H9 (cell line): ENCODE measurements around the gene ADAM23. TPM values are rescaled to one million over a fixed set of nuclear protein-coding genes. Genes with fewer than 3 reads are reported as not detected.

Source experiments
- DNase-seq: peaks from one replicate; pipeline ENCODE4 v3.0.0-alpha.2; 2017
- H2AFZ ChIP-seq: one replicate; pipeline ENCODE4 v1.6.1; 2013; ENCODE audit warnings: mild to moderate bottlenecking, low read length, control low read depth, moderate library complexity
- H2AK5ac ChIP-seq: 2 replicates; pipeline ENCODE4 v1.6.1; 2013; ENCODE audit warnings: low read length, control low read depth, mixed read lengths; ENCODE audit not compliant: insufficient read length
- H2BK120ac ChIP-seq: one replicate; pipeline ENCODE4 v1.6.1; 2013; ENCODE audit warnings: low read depth, mild to moderate bottlenecking, low read length, control low read depth, inconsistent platforms; ENCODE audit not compliant: poor library complexity, severe bottlenecking
- H2BK12ac ChIP-seq: 2 replicates; pipeline ENCODE4 v1.6.1; 2013; ENCODE audit warnings: low read length, control low read depth, mixed read lengths, low read depth; ENCODE audit not compliant: insufficient read length
- H2BK15ac ChIP-seq: 2 replicates; pipeline ENCODE4 v1.6.1; 2013; ENCODE audit warnings: low read depth, low read length, control low read depth
- H2BK20ac ChIP-seq: one replicate; pipeline ENCODE4 v1.6.1; 2013; ENCODE audit warnings: low read depth, mild to moderate bottlenecking, low read length, control low read depth, inconsistent platforms; ENCODE audit not compliant: poor library complexity, severe bottlenecking
- H2BK5ac ChIP-seq: 2 replicates; pipeline ENCODE4 v1.6.1; 2013; ENCODE audit warnings: low read length, control low read depth, mixed read lengths; ENCODE audit not compliant: insufficient read length
- H3K14ac ChIP-seq: 2 replicates; pipeline ENCODE4 v1.6.1; 2013; ENCODE audit warnings: low read length, control low read depth; ENCODE audit not compliant: insufficient read depth
- H3K18ac ChIP-seq: 2 replicates; pipeline ENCODE4 v1.6.1; 2013; ENCODE audit warnings: low read depth, mild to moderate bottlenecking, mixed read lengths, low read length, control low read depth; ENCODE audit not compliant: insufficient read length
- H3K23ac ChIP-seq: 2 replicates; pipeline ENCODE4 v1.6.1; 2013; ENCODE audit warnings: low read length, control low read depth, mixed read lengths, low read depth; ENCODE audit not compliant: insufficient read length
- H3K23me2 ChIP-seq: 2 replicates; pipeline ENCODE4 v1.6.1; 2013; ENCODE audit warnings: low read depth, mild to moderate bottlenecking, mixed read lengths, low read length, control low read depth; ENCODE audit not compliant: insufficient read length, poor library complexity, severe bottlenecking
- H3K27ac ChIP-seq: 2 replicates; pipeline ENCODE4 v1.5.1; 2013; ENCODE audit warnings: low read length, control low read depth, mixed read lengths, low read depth; ENCODE audit not compliant: insufficient read length
- H3K27me3 ChIP-seq: 2 replicates; pipeline ENCODE4 v1.6.1; 2013; ENCODE audit warnings: low read length, control low read depth, inconsistent platforms; ENCODE audit not compliant: insufficient read depth
- H3K4ac ChIP-seq: 2 replicates; pipeline ENCODE4 v1.6.1; 2013; ENCODE audit warnings: low read depth, mild to moderate bottlenecking, control low read depth, inconsistent platforms, low read length, moderate library complexity
- H3K4me1 ChIP-seq: 2 replicates; pipeline ENCODE4 v1.6.1; 2013; ENCODE audit warnings: low read length, control low read depth, inconsistent platforms; ENCODE audit not compliant: insufficient read depth
- H3K4me2 ChIP-seq: 2 replicates; pipeline ENCODE4 v1.6.1; 2013; ENCODE audit warnings: low read length, control low read depth, mixed read lengths; ENCODE audit not compliant: insufficient read length, insufficient read depth
- H3K56ac ChIP-seq: 2 replicates; pipeline ENCODE4 v1.6.1; 2013; ENCODE audit warnings: low read depth, mild to moderate bottlenecking, mixed read lengths, low read length, control low read depth; ENCODE audit not compliant: insufficient read length
- H3K79me1 ChIP-seq: 2 replicates; pipeline ENCODE4 v1.6.1; 2013; ENCODE audit warnings: low read depth, mild to moderate bottlenecking, moderate library complexity, low read length, control low read depth, inconsistent platforms; ENCODE audit not compliant: insufficient read depth, poor library complexity, severe bottlenecking
- H3K79me2 ChIP-seq: 2 replicates; pipeline ENCODE4 v1.6.1; 2013; ENCODE audit warnings: low read length, control low read depth, inconsistent platforms; ENCODE audit not compliant: insufficient read depth
- H3K9ac ChIP-seq: 2 replicates; pipeline ENCODE4 v1.6.1; 2013; ENCODE audit warnings: low read length, control low read depth, mixed read lengths; ENCODE audit not compliant: insufficient read length; ENCODE audit errors: extremely low read depth
- H3K9me3 ChIP-seq: one replicate; pipeline ENCODE4 v1.6.1; 2013; ENCODE audit warnings: low read depth, low read length, inconsistent platforms; ENCODE audit not compliant: control insufficient read depth
- H3T11ph ChIP-seq: one replicate; pipeline ENCODE4 v1.6.1; 2013; ENCODE audit warnings: mild to moderate bottlenecking, low read length, control low read depth, inconsistent platforms
- H4K20me1 ChIP-seq: one replicate; pipeline ENCODE4 v1.6.1; 2013; ENCODE audit not compliant: control insufficient read depth, insufficient read length, insufficient read depth
- H4K5ac ChIP-seq: 2 replicates; pipeline ENCODE4 v1.6.1; 2013; ENCODE audit warnings: low read depth, mild to moderate bottlenecking, mixed read lengths, low read length, control low read depth; ENCODE audit not compliant: insufficient read length
- H4K8ac ChIP-seq: replicated peaks from 2 replicates; pipeline ENCODE4 v1.6.1; 2013; ENCODE audit warnings: low read length, control low read depth, mixed read lengths, low read depth; ENCODE audit not compliant: insufficient read length
- H4K91ac ChIP-seq: 2 replicates; pipeline ENCODE4 v1.6.1; 2013; ENCODE audit warnings: low read depth, mild to moderate bottlenecking, moderate library complexity, mixed read lengths, low read length, control low read depth; ENCODE audit not compliant: insufficient read length
- H3K27ac Mint-ChIP-seq, 3 experiments: 2 replicates in 2 of 3; 3 replicates in 1 of 3; pipeline ENCODE4 v1.8.0; 2020 to 2021; ENCODE audit warnings: mixed read lengths in 3 of 3, mild to moderate bottlenecking in 1 of 3, moderate library complexity in 1 of 3
- H3K27me3 Mint-ChIP-seq: 2 replicates; pipeline ENCODE4 v1.8.0; 2021; ENCODE audit warnings: low read depth, mild to moderate bottlenecking, moderate library complexity, mixed read lengths
- H3K36me3 Mint-ChIP-seq, 3 experiments: 2 replicates in 2 of 3; 3 replicates in 1 of 3; pipeline ENCODE4 v1.8.0; 2020 to 2021; ENCODE audit warnings: low read depth in 3 of 3, mixed read lengths in 3 of 3; ENCODE audit not compliant: insufficient read depth in 1 of 3
- H3K4me1 Mint-ChIP-seq, 2 experiments: 2 replicates each; pipeline ENCODE4 v1.8.0; 2020; ENCODE audit warnings: mixed read lengths in 2 of 2
- H3K4me3 Mint-ChIP-seq, 2 experiments: 2 replicates in 1 of 2; 3 replicates in 1 of 2; pipeline ENCODE4 v1.8.0; 2020 to 2021; ENCODE audit warnings: mild to moderate bottlenecking in 2 of 2, mixed read lengths in 2 of 2, moderate library complexity in 1 of 2
- H3K9me3 Mint-ChIP-seq, 2 experiments: 2 replicates in 1 of 2; 3 replicates in 1 of 2; pipeline ENCODE4 v1.8.0; 2020; ENCODE audit warnings: mild to moderate bottlenecking in 2 of 2, mixed read lengths in 2 of 2, moderate library complexity in 1 of 2
- WGBS: extraction: QIAGEN DNeasy Blood & Tissue Kit; methylation state at CpG from one replicate; pipeline ENCODE4 v1.1.7; 2013; ENCODE audit warnings: missing lambda C conversion rate, low lambda C conversion rate, mixed read lengths; ENCODE audit not compliant: insufficient read length; ENCODE audit errors: extremely low coverage; 5-methylcytosine and 5-hydroxymethylcytosine counted together
- total RNA-seq: library from RNA; stranded (reverse); gene quantifications from 2 replicates; pipeline ENCODE4 v1.2.1, GENCODE V29; 2021
- TF ChIP-seq, protein P1 (sequence below): fragments of 200-600 bp; sonication (generic); conservative IDR thresholded peaks from 3 replicates; pipeline ENCODE4 v1.8.0; 2021; ENCODE audit warnings: antibody characterized with exemption, mild to moderate bottlenecking

Gene ADAM23
- total RNA-seq, 1 experiment from 2014 or later, result 21.4 TPM

DNA sequence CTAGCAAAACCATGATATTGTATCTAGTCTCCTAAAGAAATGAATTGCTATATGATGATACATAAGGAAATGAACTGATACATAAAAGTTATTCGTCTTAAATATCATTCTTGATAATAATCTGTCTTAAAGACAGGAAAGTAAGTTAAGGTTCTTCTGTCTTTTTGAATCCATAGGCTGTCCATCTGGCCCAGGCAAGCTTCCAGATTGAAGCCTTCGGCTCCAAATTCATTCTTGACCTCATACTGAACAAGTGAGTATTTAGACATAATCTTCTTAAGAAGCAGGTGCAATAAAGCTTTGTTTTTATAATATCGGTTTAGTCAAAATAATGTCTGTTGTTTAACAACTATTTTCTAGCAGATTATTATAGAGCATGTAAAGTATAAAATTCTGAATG, 37.7 kb downstream of the ADAM23 start:
- no peaks in the 10 kb centered on the region for H3K79me1 ChIP-seq
- H2AK5ac ChIP-seq, result no peak overlapping the region
- H3K27me3 ChIP-seq, result no peaks in the 10 kb centered on the region
- H3K4me2 ChIP-seq, result no peak overlapping the region
- H3K27ac ChIP-seq, result no peak overlapping the region
- WGBS, result no CpG with 5 or more reads among the region's 3 CpGs
- peaks cover 5% of the 10 kb centered on the region; the same call in 1 of the 2 replicates for H3K4me1 ChIP-seq
- no peak overlapping the region for H2BK120ac ChIP-seq
- H4K20me1 ChIP-seq, result no peaks in the 10 kb centered on the region
- Mint-ChIP-seq H3K4me1 (peaks cover 6 to 8% of the 10 kb centered on the region in 2 experiments), H3K36me3 (peaks cover 7 to 26% (median 19%) of the 10 kb centered on the region in 3 experiments), H3K27ac (no peak overlapping the region), H3K9me3 (peaks cover 3 to 10% of the 10 kb centered on the region in 2 experiments; a peak in 3 of 5 replicates), H3K4me3 (no peak overlapping the region), H3K27me3 (no peaks in the 10 kb centered on the region)
- no peaks in the 10 kb centered on the region for H3K23me2 ChIP-seq
- H2BK5ac ChIP-seq, result no peak overlapping the region
- H2BK12ac ChIP-seq, result no peak overlapping the region
- H4K91ac ChIP-seq, result no peak overlapping the region
- no peak overlapping the region for H3T11ph ChIP-seq
- H2BK15ac ChIP-seq, result no peak overlapping the region
- no peak overlapping the region for H3K18ac ChIP-seq
- 0 out of 2 replicates have a peak, but pooled peaks cover 2% of the 10 kb centered on the region for H3K79me2 ChIP-seq
- no peak overlapping the region for H3K14ac ChIP-seq
- no peaks in the 10 kb centered on the region for H3K9me3 ChIP-seq
- H2BK20ac ChIP-seq, result no peak overlapping the region
- no peak overlapping the region for H2AFZ ChIP-seq
- H4K5ac ChIP-seq, result no peak overlapping the region
- H3K56ac ChIP-seq, result no peak overlapping the region
- TF ChIP-seq, protein P1, sequence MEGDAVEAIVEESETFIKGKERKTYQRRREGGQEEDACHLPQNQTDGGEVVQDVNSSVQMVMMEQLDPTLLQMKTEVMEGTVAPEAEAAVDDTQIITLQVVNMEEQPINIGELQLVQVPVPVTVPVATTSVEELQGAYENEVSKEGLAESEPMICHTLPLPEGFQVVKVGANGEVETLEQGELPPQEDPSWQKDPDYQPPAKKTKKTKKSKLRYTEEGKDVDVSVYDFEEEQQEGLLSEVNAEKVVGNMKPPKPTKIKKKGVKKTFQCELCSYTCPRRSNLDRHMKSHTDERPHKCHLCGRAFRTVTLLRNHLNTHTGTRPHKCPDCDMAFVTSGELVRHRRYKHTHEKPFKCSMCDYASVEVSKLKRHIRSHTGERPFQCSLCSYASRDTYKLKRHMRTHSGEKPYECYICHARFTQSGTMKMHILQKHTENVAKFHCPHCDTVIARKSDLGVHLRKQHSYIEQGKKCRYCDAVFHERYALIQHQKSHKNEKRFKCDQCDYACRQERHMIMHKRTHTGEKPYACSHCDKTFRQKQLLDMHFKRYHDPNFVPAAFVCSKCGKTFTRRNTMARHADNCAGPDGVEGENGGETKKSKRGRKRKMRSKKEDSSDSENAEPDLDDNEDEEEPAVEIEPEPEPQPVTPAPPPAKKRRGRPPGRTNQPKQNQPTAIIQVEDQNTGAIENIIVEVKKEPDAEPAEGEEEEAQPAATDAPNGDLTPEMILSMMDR, result no peak
- no peak overlapping the region for H3K9ac ChIP-seq
- H3K4ac ChIP-seq, result no peak overlapping the region
- no peak overlapping the region for H3K23ac ChIP-seq
- DNase-seq, result no peak
- H4K8ac ChIP-seq, result no peak overlapping the region
